Thoracic aorta (tissue), 2 donors: Measurements from ENCODE around the gene DMGDH. TPM values are rescaled to one million over a fixed set of nuclear protein-coding genes. Genes with fewer than 3 reads are reported as not detected.

Source experiments
- ATAC-seq: fragments of 150-250 bp; one replicate; pipeline ENCODE4 v1.8.0; 2017; ENCODE audit warnings: low read depth; ENCODE audit not compliant: insufficient number of reproducible peaks, low FRiP score
- DNase-seq: peaks from one replicate; pipeline ENCODE4 v3.0.0-alpha.2; 2020; ENCODE audit warnings: low spot score
- H3K27ac ChIP-seq, 2 donors: fragments of 200-600 bp; sonication (generic); 1 replicate in 1 of 2; 2 replicates in 1 of 2; pipeline ENCODE4 v1.5.1; 2016; ENCODE audit warnings: mild to moderate bottlenecking in 2 of 2, moderate library complexity in 2 of 2
- H3K27me3 ChIP-seq: fragments of 200-600 bp; sonication (generic); replicated peaks from 2 replicates; pipeline ENCODE4 v1.6.0; 2016; ENCODE audit warnings: mild to moderate bottlenecking; ENCODE audit not compliant: insufficient read depth
- H3K36me3 ChIP-seq: fragments of 200-600 bp; sonication (generic); one replicate; pipeline ENCODE4 v1.5.1; 2016
- H3K4me1 ChIP-seq, 2 donors: fragments of 200-600 bp; sonication (generic); 1 replicate in 1 of 2; 2 replicates in 1 of 2; pipeline versions ENCODE4 v1.5.1 to v1.6.0; 2016; ENCODE audit warnings: low read depth in 2 of 2, mild to moderate bottlenecking in 1 of 2; ENCODE audit not compliant: control insufficient read depth in 1 of 2
- H3K4me3 ChIP-seq: fragments of 200-600 bp; sonication (generic); 2 replicates; pipeline ENCODE4 v1.5.1; 2016; ENCODE audit warnings: mild to moderate bottlenecking
- H3K9me3 ChIP-seq: fragments of 200-600 bp; sonication (generic); 2 replicates; pipeline ENCODE4 v1.5.1; 2016
- total RNA-seq, 2 donors: library from RNA; depleted of rRNA; stranded (reverse); fragments of >200 nt; gene quantifications; one replicate each; pipeline versions ENCODE4 v1.1.0 to v1.2.3, GENCODE V29; 2016
- TF ChIP-seq, protein P1 (sequence below): fragments of 200-600 bp; sonication (generic); IDR thresholded peaks from one replicate; pipeline ENCODE4 v1.5.1; 2019; ENCODE audit warnings: antibody characterized with exemption

DMGDH gene
- total RNA-seq, 2 donors from 2014 or later: 0.85 to 0.95 TPM

DNA sequence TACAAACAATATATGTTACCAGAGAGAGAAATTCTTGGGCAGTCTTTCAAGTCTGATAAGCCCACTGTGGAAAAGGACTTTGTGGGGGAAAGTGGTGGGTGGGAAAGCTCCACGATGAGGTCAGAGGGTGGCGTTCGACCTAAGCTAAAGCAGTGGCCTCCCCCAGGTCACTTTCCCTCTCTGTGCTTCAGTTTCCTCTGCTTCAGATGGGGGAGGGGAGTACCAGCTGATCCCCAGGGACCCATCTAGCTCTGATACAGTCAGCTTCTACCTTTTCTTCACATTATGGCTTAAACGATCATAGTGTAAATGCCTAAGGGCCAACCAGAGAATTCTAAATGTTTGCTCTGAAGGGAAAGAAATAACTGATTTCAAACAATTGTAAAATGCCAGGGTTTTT is 47.7 kb downstream of the DMGDH start:
- no peaks in the 10 kb centered on the region for H3K9me3 ChIP-seq
- H3K4me1 ChIP-seq: peaks cover 0 to 12% of the 10 kb centered on the region in 2 donors
- no peaks in the 10 kb centered on the region for H3K36me3 ChIP-seq
- ATAC-seq (no peak), DNase-seq (no peak)
- no peaks in the 10 kb centered on the region for H3K27me3 ChIP-seq
- H3K27ac ChIP-seq: no peak overlapping the region
- TF ChIP-seq, protein P1, sequence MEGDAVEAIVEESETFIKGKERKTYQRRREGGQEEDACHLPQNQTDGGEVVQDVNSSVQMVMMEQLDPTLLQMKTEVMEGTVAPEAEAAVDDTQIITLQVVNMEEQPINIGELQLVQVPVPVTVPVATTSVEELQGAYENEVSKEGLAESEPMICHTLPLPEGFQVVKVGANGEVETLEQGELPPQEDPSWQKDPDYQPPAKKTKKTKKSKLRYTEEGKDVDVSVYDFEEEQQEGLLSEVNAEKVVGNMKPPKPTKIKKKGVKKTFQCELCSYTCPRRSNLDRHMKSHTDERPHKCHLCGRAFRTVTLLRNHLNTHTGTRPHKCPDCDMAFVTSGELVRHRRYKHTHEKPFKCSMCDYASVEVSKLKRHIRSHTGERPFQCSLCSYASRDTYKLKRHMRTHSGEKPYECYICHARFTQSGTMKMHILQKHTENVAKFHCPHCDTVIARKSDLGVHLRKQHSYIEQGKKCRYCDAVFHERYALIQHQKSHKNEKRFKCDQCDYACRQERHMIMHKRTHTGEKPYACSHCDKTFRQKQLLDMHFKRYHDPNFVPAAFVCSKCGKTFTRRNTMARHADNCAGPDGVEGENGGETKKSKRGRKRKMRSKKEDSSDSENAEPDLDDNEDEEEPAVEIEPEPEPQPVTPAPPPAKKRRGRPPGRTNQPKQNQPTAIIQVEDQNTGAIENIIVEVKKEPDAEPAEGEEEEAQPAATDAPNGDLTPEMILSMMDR: no peak
- H3K4me3 ChIP-seq: no peak overlapping the region

DNA sequence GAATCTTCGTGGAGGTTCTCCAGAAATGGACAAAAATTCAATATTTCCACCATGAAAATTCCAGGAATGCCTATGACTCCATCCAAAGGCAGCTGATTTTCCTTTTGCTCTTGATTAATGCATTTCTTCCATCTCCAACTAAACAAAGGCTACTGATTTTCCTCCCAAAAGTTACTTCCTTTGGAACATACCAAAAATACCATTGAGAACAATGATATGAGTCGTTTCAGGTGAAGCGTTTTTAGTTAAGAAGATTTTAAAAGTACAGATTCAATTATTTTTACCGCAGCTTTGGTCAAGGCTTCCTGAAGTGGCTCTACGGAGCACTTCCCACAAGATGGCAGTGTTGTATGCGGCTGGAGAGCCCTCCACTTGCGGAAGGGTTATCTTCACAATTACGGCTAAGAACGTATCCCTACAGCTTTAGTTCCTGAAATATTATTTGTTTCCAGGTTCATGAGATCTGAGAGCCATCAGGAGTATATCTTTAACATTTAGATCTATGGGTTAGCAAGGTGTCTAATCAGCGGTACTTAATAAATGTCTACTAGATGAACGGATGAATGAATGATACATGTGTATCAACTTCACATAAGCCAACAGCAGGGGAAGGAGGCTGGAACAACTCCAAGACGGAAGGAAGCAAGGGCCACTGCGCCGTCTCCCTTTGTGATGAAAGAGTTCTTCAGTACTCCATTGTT is 48.5 kb downstream of the DMGDH start:
- H3K36me3 ChIP-seq: no peaks in the 10 kb centered on the region
- DNase-seq (no peak), ATAC-seq (peak; percentile 84)
- no peaks in the 10 kb centered on the region for H3K27me3 ChIP-seq
- peak overlapping the region in 1 of 2 donors; percentile 28 for H3K27ac ChIP-seq
- H3K9me3 ChIP-seq: no peaks in the 10 kb centered on the region
- TF ChIP-seq, protein P1: peak; percentile 68
- peak overlapping the region; percentile 61 for H3K4me3 ChIP-seq
- H3K4me1 ChIP-seq: peaks cover 0 to 12% of the 10 kb centered on the region in 2 donors

DNA sequence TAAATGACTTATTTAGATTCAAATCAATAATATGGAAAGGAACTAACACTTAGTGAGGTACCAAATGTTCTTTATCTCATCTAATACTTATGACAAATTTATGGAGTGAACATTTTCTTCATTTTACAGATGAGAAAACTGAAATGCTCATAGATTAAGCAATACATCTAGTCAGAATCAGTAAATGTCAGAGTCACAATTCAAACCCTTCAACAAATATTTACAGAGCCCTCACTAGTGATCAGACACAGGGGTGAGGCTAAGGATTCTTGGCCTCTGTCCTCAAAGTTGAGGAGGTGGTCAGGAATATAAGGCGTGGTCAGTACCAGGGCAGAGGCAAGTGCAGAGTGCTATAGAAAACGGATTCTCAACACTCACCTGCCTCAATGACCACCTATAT is 54.8 kb downstream of the DMGDH start:
- no peak for ATAC-seq

DNA sequence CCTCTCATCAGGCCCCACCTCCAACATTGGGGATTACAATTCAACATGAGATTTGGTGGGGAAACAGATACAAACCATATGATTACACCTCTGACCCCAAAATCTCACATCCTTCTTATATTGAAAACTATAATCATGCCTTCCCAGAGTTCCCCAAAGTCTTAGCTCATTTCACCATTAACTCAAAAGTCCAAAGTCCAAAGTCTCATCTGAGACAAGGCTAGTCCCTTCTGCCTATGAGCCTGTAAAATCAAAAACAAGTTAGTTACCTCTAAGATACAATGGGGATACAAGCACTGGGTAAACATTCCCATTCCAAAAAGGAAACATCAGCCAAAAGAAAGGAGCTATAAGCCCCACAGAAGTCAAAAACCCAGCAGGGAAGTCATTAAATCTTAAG is 57.6 kb downstream of the DMGDH start:
- DNase-seq (no peak), ATAC-seq (no peak)
- Histone ChIP-seq H3K4me1 (no peaks in the 10 kb centered on the region), H3K36me3 (no peaks in the 10 kb centered on the region), H3K4me3 (no peak overlapping the region), H3K27me3 (no peaks in the 10 kb centered on the region), H3K9me3 (no peaks in the 10 kb centered on the region), H3K27ac (no peak overlapping the region)
- TF ChIP-seq, protein P1: no peak

More for the DNA sequence above, 54.8 kb downstream of the DMGDH start:
- Histone ChIP-seq H3K27ac (no peak overlapping the region), H3K27me3 (no peaks in the 10 kb centered on the region), H3K9me3 (no peaks in the 10 kb centered on the region), H3K4me3 (no peak overlapping the region), H3K36me3 (no peaks in the 10 kb centered on the region), H3K4me1 (no peaks in the 10 kb centered on the region)
- TF ChIP-seq, protein P1: no peak
- no peak for DNase-seq

DNA sequence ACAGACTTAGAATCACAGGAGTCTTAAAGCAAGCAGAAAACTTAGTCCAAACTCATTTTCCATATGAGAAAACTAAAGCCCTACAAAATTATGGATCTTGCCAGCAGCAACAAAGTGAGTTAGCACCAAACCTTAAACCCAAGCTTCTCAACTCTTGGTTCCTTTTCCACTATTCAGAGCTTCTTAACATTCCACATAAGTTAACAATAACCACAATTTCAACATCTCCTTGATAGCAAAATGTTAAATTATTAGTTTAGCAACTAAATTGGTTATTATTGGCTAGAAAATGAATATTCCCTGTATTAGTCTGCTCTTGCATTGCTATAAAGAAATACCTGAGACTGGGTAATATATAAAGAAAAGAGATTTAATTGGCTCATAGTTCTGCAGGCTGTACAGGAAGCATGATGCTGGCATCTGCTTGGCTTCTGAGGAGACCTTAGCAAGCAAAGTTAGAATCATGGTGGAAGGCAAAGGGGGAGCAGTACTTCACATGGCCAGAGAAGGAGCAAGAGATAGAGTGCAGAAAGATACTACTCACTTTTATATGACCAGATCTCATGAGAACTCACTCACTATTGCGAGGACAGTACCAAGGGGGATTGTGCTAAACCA is 58.1 kb downstream of the DMGDH start:
- DNase-seq: no peak

More for the DNA sequence above, 58.1 kb downstream of the DMGDH start:
- Histone ChIP-seq H3K4me3 (no peak overlapping the region), H3K27ac (no peak overlapping the region), H3K9me3 (no peaks in the 10 kb centered on the region), H3K27me3 (no peaks in the 10 kb centered on the region), H3K4me1 (no peaks in the 10 kb centered on the region), H3K36me3 (no peaks in the 10 kb centered on the region)
- TF ChIP-seq, protein P1: no peak
- no peak for ATAC-seq
